ENCODE measurements around the gene PTPRQ.

Gene PTPRQ

DNA sequence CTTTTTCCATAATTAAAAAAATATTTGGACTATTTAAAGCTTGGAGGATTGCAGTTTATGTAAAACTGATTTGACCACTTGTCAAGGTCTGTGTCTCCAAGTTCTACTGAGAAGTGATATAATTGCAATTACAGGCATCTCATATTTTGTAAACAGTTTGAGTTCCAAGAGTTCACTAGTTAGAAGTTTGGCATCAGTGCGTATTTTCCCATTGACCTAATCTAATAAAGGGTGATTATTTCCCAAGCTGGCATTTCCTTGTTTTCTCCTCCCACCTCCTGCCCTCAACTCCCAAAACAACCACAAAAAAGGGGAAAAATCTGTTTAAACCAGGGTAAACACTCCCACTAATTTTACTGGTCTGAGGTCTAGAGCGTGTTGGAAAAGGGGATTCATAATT lies 260.4 kb downstream of the PTPRQ start:
- no peak for DNase-seq (ENCODE audit: low read depth)

DNA sequence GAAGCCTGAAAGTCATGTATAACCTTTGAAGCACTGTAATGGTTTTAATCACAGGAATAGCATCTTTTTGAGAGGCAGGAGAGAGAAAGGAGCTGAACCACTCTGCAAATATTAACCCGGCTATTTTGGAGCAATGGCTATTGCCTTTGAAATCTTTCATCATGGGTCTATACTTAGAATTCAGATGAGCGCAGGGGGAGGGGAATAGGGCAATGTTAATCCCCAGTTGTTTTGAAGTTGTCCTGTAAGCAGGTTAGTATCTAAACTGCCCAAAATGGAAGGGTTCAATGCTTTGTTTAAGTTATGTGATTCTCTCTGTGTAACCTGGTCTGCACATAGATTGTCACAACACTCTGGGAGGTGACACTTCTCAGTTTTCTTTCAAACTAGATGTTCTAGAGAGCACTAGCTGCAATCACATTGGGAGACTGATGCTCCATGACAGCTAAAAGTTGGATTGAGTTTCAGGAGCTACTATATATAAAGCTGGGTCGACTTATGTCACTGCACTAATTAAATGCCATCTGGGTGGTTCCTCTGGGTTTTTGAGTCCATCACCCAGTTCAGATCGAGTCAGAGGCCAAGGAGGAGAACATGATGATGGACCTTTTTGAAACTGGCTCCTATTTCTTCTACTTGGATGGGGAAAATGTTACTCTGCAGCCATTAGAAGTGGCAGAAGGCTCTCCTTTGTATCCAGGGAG lies 263.2 kb downstream of the PTPRQ start, which contains the start of gene MYF6:
TSS of gene MYF6 (plus strand) at position 509 of the 704 bp plus-strand sequence. CDS start at position 595, 86 bp downstream.
- no peak for DNase-seq (ENCODE audit: low read depth)

DNA sequence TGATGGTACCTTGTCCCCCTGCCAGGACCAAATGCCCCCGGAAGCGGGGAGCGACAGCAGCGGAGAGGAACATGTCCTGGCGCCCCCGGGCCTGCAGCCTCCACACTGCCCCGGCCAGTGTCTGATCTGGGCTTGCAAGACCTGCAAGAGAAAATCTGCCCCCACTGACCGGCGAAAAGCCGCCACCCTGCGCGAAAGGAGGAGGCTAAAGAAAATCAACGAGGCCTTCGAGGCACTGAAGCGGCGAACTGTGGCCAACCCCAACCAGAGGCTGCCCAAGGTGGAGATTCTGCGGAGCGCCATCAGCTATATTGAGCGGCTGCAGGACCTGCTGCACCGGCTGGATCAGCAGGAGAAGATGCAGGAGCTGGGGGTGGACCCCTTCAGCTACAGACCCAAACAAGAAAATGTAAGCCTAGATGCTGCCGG lies 263.8 kb downstream of the PTPRQ start:
- no peak for DNase-seq (ENCODE audit: low read depth)

DNA sequence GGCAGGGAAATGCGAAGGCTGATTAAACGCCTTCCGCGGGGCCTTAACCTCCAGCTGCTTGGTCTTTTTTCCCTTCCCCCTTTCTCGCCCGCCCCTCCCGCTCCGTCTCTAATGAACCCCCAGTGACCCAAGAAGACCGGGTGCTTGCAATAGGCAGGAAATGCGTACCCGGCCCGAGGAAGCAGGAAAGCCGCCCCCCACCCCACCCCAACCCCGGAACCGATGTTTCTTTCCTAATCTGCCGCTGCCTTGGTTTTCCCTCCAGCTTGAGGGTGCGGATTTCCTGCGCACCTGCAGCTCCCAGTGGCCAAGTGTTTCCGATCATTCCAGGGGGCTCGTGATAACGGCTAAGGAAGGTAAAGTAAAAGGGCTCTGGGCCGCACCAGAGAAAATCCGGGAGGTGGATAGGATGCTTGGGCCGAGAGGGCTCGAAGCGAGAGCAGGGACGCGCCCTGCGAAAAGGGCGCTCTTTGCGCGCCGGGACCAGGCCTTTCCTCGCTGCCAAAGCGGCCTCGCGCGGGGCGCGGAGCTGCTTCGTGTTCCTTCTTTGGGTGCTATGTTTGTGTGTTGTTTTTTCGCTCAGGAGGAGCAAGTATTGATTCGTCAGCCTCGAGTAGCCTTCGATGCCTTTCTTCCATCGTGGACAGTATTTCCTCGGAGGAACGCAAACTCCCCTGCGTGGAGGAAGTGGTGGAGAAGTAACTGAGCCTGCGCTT lies 264.4 kb downstream of the PTPRQ start:
- no peak for DNase-seq (ENCODE audit: low read depth)

DNA sequence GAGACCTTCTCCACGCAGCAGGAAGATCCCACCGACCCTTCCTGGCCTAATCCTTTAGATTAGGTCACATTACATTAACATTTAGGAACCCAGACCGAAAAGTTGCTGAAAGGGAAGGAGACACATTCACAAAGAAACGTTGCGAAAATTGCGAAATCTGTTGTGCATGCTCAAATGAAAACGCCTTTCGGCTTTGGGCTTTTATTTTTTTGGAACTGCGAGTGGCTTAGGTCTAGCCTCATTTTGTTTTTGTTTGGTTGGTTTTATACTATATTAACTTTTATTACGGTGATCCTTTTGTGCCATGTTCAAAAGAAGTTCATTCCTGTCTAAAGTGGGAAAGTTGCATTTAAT lies 264.9 kb downstream of the PTPRQ start:
- no peak for DNase-seq (ENCODE audit: low read depth)

DNA sequence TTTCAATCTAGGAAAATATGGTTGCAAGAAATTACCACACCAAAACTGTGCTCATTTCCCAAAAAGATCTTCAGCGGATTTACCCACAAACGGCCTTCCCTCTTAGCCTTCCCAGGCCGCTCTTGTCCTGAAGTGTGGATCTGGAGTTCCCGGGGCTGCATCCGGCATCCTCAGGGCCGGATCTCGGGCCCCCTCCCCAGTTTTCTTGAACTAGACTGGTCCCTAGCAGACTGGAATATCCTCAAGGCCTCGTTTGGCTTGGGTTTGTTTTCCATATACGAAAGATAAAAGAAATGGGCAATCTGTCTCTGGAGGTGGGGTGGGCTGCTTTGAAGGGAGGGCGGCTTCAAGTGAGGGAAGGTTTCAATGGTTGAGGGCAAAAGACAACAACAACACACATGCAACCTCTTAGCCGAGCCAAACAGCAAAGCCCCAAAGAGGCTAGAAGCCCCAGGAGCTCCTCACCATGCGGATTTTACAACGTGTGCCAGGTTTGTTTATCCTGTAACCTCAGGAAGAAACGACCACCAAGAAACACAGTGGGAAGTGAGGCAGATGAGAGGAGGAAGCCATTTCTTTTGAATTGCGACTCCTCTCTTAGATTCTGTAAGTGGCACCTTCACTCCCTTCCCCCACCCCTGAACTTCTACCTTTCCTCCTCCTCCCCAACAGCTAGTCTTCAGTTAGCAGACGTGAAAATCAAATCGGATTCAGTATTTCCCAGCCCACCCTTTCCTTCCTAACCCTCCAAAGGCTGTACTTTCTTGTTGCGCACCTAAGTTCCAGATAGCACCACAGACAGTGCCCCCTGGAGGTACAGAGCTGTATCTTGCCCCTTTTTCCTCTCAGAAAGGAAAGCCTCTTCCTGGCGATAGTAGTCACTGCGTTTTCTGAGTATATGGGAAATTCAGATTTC lies 266.0 kb downstream of the PTPRQ start:
- DNase-seq (ENCODE audit: low read depth): no peak

DNA sequence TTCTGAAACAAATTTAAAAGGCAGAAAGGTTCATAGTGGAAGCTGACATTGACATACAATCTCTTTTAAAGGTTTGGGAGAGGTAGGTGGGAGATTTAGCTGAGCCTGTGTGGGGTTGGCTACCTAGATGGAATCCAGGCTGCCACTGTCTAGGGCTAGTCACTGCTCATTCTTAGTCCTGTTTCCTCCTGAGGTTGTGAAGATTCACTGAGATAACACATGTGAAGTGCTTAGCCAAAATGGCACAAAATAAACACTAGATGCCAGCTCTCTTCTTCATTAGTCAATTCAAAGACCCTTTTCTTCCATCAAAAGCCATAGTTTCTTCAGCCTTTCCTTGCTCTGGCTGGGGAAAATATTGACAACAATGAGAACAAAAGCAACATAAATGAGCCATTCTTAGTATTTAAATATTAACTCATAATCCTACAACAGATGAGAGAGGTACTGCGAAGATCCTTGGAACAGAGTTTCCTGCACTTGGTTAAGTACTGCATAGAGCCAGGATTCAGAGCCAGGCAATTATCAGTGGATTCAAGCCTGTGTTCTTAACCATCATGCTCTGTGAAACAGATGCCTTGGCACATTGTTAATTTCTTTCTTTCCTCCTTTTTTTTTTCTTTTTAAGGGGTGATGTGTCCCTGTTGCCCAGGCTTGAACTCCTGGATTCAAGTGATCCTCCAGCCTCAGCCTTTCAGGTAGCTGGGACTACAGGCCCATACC lies 266.9 kb downstream of the PTPRQ start:
- DNase-seq (ENCODE audit: low read depth): no peak

DNA sequence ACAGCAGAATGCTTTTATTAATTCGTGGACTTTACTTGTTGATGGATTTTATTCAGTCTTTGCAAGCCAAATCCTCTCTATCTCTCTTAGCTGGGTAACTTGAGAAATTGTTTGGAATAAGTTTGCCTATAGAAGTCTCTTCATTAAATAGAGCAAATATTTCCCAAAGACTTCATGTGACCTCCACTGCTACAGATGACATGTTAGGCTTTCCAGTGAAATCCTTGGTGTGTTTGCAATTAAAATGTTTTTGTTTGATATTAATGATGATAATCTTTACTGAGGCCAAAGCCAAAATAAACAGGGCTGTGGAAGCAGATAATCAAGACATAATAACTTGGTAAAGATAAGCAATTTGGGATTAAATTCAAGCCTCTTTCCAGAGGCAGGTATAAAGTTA lies 267.8 kb downstream of the PTPRQ start:
- no peak for DNase-seq (ENCODE audit: low read depth)

DNA sequence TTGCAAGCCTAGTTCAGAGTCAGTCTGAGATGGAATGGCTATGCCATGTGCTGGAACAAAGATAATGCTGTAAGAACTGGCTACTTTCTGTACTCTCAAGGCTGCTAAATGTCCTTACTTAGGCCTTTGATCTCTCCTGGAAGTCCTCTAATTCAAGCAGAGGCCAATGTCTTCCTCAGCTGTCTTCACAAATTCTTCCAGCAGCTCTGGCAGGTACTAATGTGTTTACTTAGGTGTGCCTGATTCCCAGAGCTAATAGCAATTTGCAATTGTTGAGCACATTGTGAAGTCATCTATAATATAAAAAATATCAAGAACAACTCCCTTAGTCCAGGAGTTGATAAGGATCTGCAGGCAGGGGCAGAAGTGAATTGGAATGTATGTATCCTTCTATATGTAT lies 268.8 kb downstream of the PTPRQ start:
- DNase-seq (ENCODE audit: low read depth): no peak

DNA sequence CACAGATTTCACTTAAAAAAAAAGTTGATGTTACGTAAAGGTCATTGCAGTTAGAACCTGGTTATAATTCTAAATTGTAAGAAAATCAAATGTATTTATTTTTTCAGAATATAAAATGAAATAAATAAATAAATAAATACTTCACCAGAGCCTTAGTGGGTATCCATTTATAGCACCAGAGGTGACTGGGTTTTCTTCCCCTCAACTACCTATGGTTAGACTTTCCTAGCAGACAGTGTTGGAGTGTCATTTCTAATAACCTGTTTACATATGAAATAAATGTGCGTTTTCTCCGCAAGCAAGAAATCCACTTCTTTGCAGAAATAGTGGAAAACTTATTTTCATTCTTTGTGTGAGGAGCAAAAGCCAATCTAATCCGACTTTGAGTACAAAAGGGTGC lies 269.4 kb downstream of the PTPRQ start:
- DNase-seq (ENCODE audit: low read depth): no peak

DNA sequence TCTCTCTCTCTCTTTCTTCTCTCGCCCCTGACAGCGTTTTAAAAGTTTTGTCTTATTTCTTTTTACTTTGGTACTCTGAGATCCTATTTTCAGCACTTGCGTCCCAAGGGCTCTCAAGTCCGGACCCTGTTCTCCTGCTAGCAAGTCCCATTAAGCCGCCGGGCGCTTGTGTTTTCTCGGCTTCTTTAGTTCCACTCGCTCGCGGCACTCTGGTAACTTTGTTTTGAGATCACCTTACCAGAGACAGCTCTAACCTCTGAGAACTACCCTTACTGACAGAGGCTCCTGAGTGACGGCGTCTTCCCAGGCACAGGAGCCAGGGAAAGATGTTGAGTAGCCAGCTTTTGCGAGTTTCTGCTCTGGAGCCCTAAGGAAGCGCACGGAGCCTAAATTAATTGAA lies 270.0 kb downstream of the PTPRQ start:
- DNase-seq (ENCODE audit: low read depth): no peak

DNA sequence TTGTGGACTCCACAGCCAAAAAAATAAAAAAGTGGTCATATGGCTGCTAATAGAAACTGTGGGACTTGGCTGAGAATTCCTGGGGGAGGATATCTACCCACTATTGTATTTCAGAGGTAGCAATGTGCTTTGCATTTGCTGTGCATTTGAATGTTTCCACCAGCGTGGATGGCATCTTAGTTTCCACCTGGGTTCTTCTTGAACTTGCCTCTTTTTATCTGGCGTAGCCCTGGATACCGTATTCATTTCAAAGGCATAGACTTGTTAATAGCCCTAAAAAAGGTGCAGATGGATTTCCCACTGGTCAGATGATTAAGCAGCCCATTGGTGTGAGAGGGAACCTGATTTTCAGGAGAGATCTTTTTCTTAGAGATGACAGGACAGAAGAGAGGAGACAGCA lies 270.8 kb downstream of the PTPRQ start:
- DNase-seq (ENCODE audit: low read depth): no peak

DNA sequence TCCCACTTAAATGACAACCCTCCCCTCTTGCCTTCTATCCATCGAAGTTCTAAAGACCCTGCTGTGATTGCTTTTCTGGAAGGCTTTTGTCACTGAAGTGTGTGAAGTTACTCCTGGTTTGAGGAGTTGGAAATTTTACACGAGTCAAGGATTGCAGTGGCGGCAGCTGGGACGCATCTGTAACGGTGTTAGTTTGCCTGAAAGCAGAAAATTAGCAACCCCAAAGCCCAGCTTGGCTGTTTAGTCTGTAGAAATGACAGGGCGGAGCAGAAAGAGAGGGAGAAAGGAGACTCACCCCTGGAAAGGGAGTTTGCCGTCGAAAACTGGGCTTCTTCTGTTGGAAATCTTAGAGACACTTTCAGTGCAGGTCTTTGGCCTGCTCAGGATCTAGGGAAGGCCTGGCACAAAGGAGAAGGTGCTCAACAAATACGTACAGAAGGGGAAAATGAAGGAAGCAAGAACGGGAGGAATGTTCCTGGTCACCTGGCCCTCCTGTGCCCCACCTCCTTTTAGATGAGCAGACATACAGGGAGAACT lies 271.7 kb downstream of the PTPRQ start:
- DNase-seq (ENCODE audit: low read depth): no peak

DNA sequence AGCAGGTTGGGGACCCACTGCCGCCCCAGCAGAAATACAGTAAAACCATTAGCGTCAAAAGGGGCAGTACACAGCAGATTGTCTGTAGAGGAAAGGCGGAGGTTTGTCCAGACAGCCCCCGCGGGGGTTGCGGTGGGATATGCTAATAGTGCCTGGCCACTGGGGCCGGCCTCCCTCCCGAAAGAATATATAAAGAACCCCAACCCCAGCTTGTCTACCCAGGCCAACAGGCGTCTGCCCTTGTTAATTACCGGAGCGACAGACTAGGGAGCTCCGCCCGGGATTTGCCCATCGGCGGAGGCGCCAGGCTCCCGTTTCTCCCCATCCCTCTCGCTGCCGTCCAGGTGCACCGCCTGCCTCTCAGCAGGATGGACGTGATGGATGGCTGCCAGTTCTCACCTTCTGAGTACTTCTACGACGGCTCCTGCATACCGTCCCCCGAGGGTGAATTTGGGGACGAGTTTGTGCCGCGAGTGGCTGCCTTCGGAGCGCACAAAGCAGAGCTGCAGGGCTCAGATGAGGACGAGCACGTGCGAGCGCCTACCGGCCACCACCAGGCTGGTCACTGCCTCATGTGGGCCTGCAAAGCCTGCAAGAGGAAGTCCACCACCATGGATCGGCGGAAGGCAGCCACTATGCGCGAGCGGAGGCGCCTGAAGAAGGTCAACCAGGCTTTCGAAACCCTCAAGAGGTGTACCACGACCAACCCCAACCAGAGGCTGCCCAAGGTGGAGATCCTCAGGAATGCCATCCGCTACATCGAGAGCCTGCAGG lies 272.8 kb downstream of the PTPRQ start, which contains the start of gene MYF5:
TSS of gene MYF5 (plus strand) at position 217 of the 774 bp plus-strand sequence. CDS start at position 369, 152 bp downstream.
- DNase-seq (ENCODE audit: low read depth): no peak

DNA sequence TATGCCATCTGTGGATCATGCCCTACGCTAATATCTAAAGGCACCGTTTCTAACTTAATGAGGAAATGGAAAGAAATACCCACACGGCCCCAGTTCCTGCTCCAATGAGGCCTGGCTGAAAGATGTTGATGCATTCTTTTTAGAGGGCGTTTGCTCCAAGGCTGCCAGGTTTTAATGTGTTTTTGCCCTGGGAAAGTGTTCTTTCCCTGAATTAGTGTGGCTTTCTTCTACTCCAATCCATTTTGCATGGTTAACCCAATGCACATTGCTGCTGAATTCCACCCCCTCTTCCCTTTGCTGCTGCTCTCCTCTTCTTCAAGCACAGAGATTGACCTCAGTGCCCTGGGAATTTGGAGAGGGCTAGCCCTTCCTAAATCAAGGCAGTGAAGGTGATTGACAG lies 273.8 kb downstream of the PTPRQ start:
- no peak for DNase-seq (ENCODE audit: low read depth)

DNA sequence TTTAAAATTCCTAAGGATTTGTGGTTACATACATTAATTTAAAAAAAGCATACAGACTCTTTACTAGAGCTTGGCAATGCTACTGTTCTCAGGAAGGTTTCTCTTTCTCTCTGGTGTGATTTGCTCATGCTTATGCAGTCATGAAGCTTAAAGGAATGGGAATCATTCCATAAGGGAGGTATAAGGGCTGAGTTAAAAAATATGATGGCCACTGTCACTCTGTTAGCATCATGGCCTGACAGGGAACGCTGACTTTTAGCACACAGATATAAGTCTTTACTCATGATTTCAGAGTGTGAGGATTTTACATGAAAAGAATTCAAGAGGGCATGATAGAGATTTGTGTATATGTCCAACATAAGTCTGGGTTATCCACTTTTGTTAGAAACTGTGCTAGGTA lies 276.5 kb downstream of the PTPRQ start:
- DNase-seq (ENCODE audit: low read depth): no peak

DNA sequence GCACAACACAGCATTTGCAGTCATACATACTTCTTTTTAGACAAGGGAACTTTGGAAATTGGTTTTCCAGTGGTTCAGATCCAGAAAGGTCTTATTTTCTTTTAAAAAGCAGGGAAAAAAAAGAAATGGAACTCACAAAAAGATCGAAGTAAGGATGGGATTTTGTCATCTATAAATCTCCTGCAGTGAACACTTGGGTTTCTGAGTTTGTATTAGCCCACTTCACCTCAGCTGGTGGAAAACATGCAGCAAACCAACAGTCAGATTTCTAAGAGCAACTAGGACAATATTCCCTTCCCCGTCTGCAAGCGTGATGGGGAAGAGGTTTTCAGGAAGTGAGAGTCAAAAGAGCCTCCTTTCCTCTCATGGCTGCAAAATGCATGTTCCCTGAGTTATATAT lies 277.3 kb downstream of the PTPRQ start:
- no peak for DNase-seq (ENCODE audit: low read depth)

All from stimulated activated CD8-positive, alpha-beta memory T cell treated with anti-CD3 and anti-CD28 coated beads, Interleukin-15, amount 100 ng/mL, for 1 hour (primary cell).